ENCODE results near the gene MAT2B. TPM values are rescaled to one million over a fixed set of nuclear protein-coding genes. Genes with fewer than 3 reads are reported as not detected.
A peak's percentile ranks its signal among the peaks of the same experiment; 100 is the strongest.

Gene MAT2B
- total and polyA plus RNA-seq, 4 donors: 39.3 to 62.4 (median 43.8) TPM

GRCh38 chr5:163508753-163509152 lies 3.3 kb downstream of the MAT2B start:
- Histone ChIP-seq H3K9me3 (ENCODE audit: control insufficient read depth, low read length) (no peaks in the 10 kb centered on the region), H3K36me3 (ENCODE audit: control insufficient read depth in 1 of 2, insufficient read depth in 2 of 2, low read length in 1 of 2) (no peaks in the 10 kb centered on the region), H3K4me1 (ENCODE audit: control insufficient read depth in 1 of 2, insufficient read depth in 2 of 2, low read length in 2 of 2) (peaks cover 4 to 7% of the 10 kb centered on the region in 2 donors), H3K27ac (ENCODE audit: low read depth in 1 of 2, low read length in 2 of 2) (no peak overlapping the region), H3K27me3 (ENCODE audit: control insufficient read depth in 1 of 2, insufficient read depth in 2 of 2, low read length in 1 of 2) (no peaks in the 10 kb centered on the region), H3K4me3 (ENCODE audit: low read length in 2 of 2) (no peak overlapping the region)
- no peak for ATAC-seq (ENCODE audit: low FRiP score)
- DNase-seq: no peak
- intact Hi-C loops (cut with DNase I): loop anchor here in 1 of 2 donors (5.0 kb wide), 1 partner anchor 46 kb away; the partner anchor contains the start of genes HMMR and NUDCD2
- 29 to 38% methylated on average over 5 of the region's 5 CpGs for WGBS, 2 donors

- Histone ChIP-seq H3K9me3 (ENCODE audit: control insufficient read depth, low read length) (no peaks in the 10 kb centered on the region), H3K27ac (ENCODE audit: low read depth in 1 of 2, low read length in 2 of 2) (peak overlapping the region in 1 of 2 donors; percentile 3), H3K4me3 (ENCODE audit: low read length in 2 of 2) (peak overlapping the region in 1 of 2 donors; percentile 18), H3K27me3 (ENCODE audit: control insufficient read depth in 1 of 2, insufficient read depth in 2 of 2, low read length in 1 of 2) (no peaks in the 10 kb centered on the region), H3K36me3 (ENCODE audit: control insufficient read depth in 1 of 2, insufficient read depth in 2 of 2, low read length in 1 of 2) (no peaks in the 10 kb centered on the region), H3K4me1 (ENCODE audit: control insufficient read depth in 1 of 2, insufficient read depth in 2 of 2, low read length in 2 of 2) (peaks cover 2 to 4% of the 10 kb centered on the region in 2 donors)
- DNase-seq (no peak), ATAC-seq (ENCODE audit: low FRiP score) (no peak)
- 3 to 4% methylated on average over 7 of the region's 7 CpGs for WGBS, 2 donors
- intact Hi-C loops (cut with DNase I): loop anchor here in 1 of 2 donors (5.0 kb wide), 1 partner anchor 47 kb away; the partner anchor contains the start of genes HMMR and NUDCD2
Measured at GRCh38 chr5:163509291-163509951, 4.0 kb downstream of the MAT2B start.

GRCh38 chr5:163512526-163512925 lies 7.1 kb downstream of the MAT2B start:
- 80 to 81% methylated on average over 5 of the region's 5 CpGs for WGBS, 2 donors
- intact Hi-C loops (cut with DNase I): no loop called here
- Histone ChIP-seq H3K4me3 (ENCODE audit: low read length in 2 of 2) (no peak overlapping the region), H3K27ac (ENCODE audit: low read depth in 1 of 2, low read length in 2 of 2) (no peak overlapping the region), H3K27me3 (ENCODE audit: control insufficient read depth in 1 of 2, insufficient read depth in 2 of 2, low read length in 1 of 2) (no peaks in the 10 kb centered on the region), H3K9me3 (ENCODE audit: control insufficient read depth, low read length) (no peaks in the 10 kb centered on the region), H3K36me3 (ENCODE audit: control insufficient read depth in 1 of 2, insufficient read depth in 2 of 2, low read length in 1 of 2) (peaks cover 3 to 5% of the 10 kb centered on the region in 2 donors), H3K4me1 (ENCODE audit: control insufficient read depth in 1 of 2, insufficient read depth in 2 of 2, low read length in 2 of 2) (peaks cover 2 to 4% of the 10 kb centered on the region in 2 donors)
- ATAC-seq (ENCODE audit: low FRiP score) (no peak), DNase-seq (no peak)

GRCh38 chr5:163525096-163525495 lies 19.7 kb downstream of the MAT2B start:
- H3K4me3 ChIP-seq (ENCODE audit: low read length in 2 of 2): no peak overlapping the region
- H3K27ac ChIP-seq (ENCODE audit: low read depth in 1 of 2, low read length in 2 of 2): no peak overlapping the region
- ATAC-seq (ENCODE audit: low FRiP score) (no peak), DNase-seq (no peak)
- peaks cover 1% of the 10 kb centered on the region for H3K9me3 ChIP-seq (ENCODE audit: control insufficient read depth, low read length)
- H3K4me1 ChIP-seq (ENCODE audit: control insufficient read depth in 1 of 2, insufficient read depth in 2 of 2, low read length in 2 of 2): no peaks in the 10 kb centered on the region
- H3K27me3 ChIP-seq (ENCODE audit: control insufficient read depth in 1 of 2, insufficient read depth in 2 of 2, low read length in 1 of 2): no peaks in the 10 kb centered on the region
- WGBS, 2 donors: 91 to 94% methylated on average over 1 of the region's 1 CpG
- no peaks in the 10 kb centered on the region for H3K36me3 ChIP-seq (ENCODE audit: control insufficient read depth in 1 of 2, insufficient read depth in 2 of 2, low read length in 1 of 2)
- intact Hi-C loops (cut with DNase I): no loop called here

- no peak overlapping the region for H3K4me3 ChIP-seq (ENCODE audit: low read length in 2 of 2)
- ATAC-seq (ENCODE audit: low FRiP score): no peak
- intact Hi-C loops (cut with DNase I): no loop called here
Measured at GRCh38 chr5:163529698-163530097, 24.3 kb downstream of the MAT2B start.

GRCh38 chr5:163531272-163531671 lies 25.9 kb downstream of the MAT2B start:
- Histone ChIP-seq H3K27ac (ENCODE audit: low read depth in 1 of 2, low read length in 2 of 2) (no peak overlapping the region), H3K27me3 (ENCODE audit: control insufficient read depth in 1 of 2, insufficient read depth in 2 of 2, low read length in 1 of 2) (peaks cover 0 to 1% of the 10 kb centered on the region in 2 donors), H3K9me3 (ENCODE audit: control insufficient read depth, low read length) (peaks cover 1% of the 10 kb centered on the region), H3K36me3 (ENCODE audit: control insufficient read depth in 1 of 2, insufficient read depth in 2 of 2, low read length in 1 of 2) (no peaks in the 10 kb centered on the region), H3K4me3 (ENCODE audit: low read length in 2 of 2) (no peak overlapping the region), H3K4me1 (ENCODE audit: control insufficient read depth in 1 of 2, insufficient read depth in 2 of 2, low read length in 2 of 2) (no peaks in the 10 kb centered on the region)
- 77 to 78% methylated on average over 3 of the region's 3 CpGs for WGBS, 2 donors
- intact Hi-C loops (cut with DNase I): no loop called here
- DNase-seq (no peak), ATAC-seq (ENCODE audit: low FRiP score) (no peak)

More at GRCh38 chr5:163529698-163530097, 24.3 kb downstream of the MAT2B start:
- 65 to 67% methylated on average over 5 of the region's 5 CpGs for WGBS, 2 donors
- Histone ChIP-seq H3K9me3 (ENCODE audit: control insufficient read depth, low read length) (peaks cover 1% of the 10 kb centered on the region), H3K4me1 (ENCODE audit: control insufficient read depth in 1 of 2, insufficient read depth in 2 of 2, low read length in 2 of 2) (no peaks in the 10 kb centered on the region), H3K36me3 (ENCODE audit: control insufficient read depth in 1 of 2, insufficient read depth in 2 of 2, low read length in 1 of 2) (no peaks in the 10 kb centered on the region), H3K27me3 (ENCODE audit: control insufficient read depth in 1 of 2, insufficient read depth in 2 of 2, low read length in 1 of 2) (peaks cover 0 to 1% of the 10 kb centered on the region in 2 donors), H3K27ac (ENCODE audit: low read depth in 1 of 2, low read length in 2 of 2) (no peak overlapping the region)
- DNase-seq: no peak

GRCh38 chr5:163532171-163533084 lies 27.0 kb downstream of the MAT2B start:
- Histone ChIP-seq H3K27ac (ENCODE audit: low read depth in 1 of 2, low read length in 2 of 2) (no peak overlapping the region), H3K9me3 (ENCODE audit: control insufficient read depth, low read length) (peaks cover 1% of the 10 kb centered on the region), H3K27me3 (ENCODE audit: control insufficient read depth in 1 of 2, insufficient read depth in 2 of 2, low read length in 1 of 2) (peaks cover 0 to 1% of the 10 kb centered on the region in 2 donors), H3K4me3 (ENCODE audit: low read length in 2 of 2) (no peak overlapping the region), H3K36me3 (ENCODE audit: control insufficient read depth in 1 of 2, insufficient read depth in 2 of 2, low read length in 1 of 2) (no peaks in the 10 kb centered on the region), H3K4me1 (ENCODE audit: control insufficient read depth in 1 of 2, insufficient read depth in 2 of 2, low read length in 2 of 2) (no peaks in the 10 kb centered on the region)
- DNase-seq (no peak), ATAC-seq (ENCODE audit: low FRiP score) (no peak)
- WGBS, 2 donors: 56% methylated on average over 5 of the region's 5 CpGs
- intact Hi-C loops (cut with DNase I): no loop called here

- H3K27me3 ChIP-seq (ENCODE audit: control insufficient read depth in 1 of 2, insufficient read depth in 2 of 2, low read length in 1 of 2): peaks cover 0 to 1% of the 10 kb centered on the region in 2 donors
- WGBS, 2 donors: 43% methylated on average over 2 of the region's 2 CpGs
- no peak overlapping the region for H3K27ac ChIP-seq (ENCODE audit: low read depth in 1 of 2, low read length in 2 of 2)
- H3K36me3 ChIP-seq (ENCODE audit: control insufficient read depth in 1 of 2, insufficient read depth in 2 of 2, low read length in 1 of 2): no peaks in the 10 kb centered on the region
- no peak overlapping the region for H3K4me3 ChIP-seq (ENCODE audit: low read length in 2 of 2)
- intact Hi-C loops (cut with DNase I): no loop called here
- no peaks in the 10 kb centered on the region for H3K9me3 ChIP-seq (ENCODE audit: control insufficient read depth, low read length)
- DNase-seq: no peak
- H3K4me1 ChIP-seq (ENCODE audit: control insufficient read depth in 1 of 2, insufficient read depth in 2 of 2, low read length in 2 of 2): no peaks in the 10 kb centered on the region
- no peak for ATAC-seq (ENCODE audit: low FRiP score)
Measured at GRCh38 chr5:163533223-163533622, 27.8 kb downstream of the MAT2B start.
